ENCODE results near the gene KANK2.

DNA sequence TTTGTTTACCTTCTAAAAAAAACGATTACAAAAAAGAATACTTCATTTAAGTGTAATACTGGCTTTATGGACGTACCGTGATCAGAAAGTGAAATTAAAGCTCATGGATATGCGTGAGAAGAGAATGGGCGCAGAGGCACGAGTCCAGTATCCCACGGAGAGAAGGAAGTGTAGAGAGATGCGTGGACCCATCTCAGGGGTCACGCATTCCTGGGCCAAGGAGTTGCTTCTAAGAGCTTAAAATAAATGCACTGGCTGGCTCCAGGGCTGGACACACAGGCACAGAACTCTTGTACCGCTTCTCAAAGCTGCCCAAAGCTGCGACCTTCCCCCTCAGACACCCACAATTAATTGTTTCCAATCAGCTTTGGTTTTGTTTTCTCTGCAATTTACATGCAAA lies 33.0 kb downstream of the KANK2 start:
- TF ChIP-seq, protein P1, sequence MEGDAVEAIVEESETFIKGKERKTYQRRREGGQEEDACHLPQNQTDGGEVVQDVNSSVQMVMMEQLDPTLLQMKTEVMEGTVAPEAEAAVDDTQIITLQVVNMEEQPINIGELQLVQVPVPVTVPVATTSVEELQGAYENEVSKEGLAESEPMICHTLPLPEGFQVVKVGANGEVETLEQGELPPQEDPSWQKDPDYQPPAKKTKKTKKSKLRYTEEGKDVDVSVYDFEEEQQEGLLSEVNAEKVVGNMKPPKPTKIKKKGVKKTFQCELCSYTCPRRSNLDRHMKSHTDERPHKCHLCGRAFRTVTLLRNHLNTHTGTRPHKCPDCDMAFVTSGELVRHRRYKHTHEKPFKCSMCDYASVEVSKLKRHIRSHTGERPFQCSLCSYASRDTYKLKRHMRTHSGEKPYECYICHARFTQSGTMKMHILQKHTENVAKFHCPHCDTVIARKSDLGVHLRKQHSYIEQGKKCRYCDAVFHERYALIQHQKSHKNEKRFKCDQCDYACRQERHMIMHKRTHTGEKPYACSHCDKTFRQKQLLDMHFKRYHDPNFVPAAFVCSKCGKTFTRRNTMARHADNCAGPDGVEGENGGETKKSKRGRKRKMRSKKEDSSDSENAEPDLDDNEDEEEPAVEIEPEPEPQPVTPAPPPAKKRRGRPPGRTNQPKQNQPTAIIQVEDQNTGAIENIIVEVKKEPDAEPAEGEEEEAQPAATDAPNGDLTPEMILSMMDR (IDR thresholded peaks at IDR 0.05): no peak
- TF ChIP-seq POLR2A (IDR thresholded peaks at IDR 0.05): no peak

Data from uterus (tissue), 2 donors.